ENCODE data around the gene DTNB.
"Not testable (repeated sequence)": the region's sequence is repeated elsewhere in the genome, so short reads cannot be mapped to it uniquely, and the experiment has no call there.

Gene DTNB

DNA sequence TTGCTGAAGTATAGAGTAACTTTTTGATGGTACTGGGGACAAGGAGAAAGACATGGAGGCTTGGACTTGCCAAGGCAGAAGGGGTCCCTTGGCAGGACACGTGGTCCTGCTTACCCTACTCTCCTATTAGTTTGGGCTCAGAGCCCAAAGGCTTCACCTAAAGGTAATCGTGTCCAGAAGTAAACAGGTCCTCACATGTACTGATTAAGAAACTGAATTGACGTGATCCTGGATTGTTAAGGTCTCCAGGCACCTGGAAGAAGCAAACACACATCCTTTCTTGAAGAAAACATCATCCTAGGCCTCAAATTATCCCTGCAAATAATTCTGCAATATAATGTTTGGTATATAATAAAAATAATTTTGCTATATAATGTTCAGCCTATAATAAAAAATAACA lies 50.0 kb downstream of the DTNB start:
- no peak for DNase-seq (ENCODE audit: low read depth)

DNA sequence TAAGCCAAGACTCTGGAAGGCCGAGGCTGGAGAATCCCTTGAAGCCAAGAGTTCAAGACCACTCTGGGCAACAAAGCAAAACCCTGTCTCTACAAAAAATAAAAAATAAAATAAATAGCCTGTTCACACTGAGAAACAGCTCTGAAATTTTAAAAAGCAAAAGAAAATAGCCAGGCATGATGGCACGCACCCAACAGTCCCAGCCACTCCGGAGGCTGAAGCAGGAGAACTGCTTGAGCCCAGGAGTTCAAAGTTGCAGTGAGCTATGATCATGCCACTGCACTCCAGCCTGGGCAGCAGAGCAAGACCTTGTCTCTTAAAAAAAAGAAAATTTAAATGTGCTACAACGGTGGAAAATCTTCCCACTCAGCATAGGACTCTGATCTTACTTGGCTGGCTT lies 52.7 kb downstream of the DTNB start:
- no peak for DNase-seq (ENCODE audit: low read depth)

DNA sequence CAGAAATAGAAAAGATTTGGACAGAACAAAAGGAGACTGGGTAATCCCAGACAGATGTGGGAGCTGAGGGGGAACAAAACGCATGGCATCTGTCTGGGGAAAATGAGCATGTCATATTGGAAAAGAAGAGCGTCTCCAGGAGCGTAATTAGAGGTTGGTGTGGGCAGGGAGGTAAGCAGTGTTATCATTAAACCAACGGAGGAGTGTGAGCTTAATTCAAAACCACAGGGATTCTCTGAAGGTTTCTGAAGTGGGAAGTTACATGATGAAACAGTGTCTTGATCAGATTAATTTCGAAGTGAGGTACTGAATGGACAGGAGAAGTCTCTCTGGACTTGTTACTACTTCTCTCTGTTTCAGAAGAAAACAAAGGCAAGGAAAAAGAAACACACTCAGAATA lies 53.3 kb downstream of the DTNB start:
- no peak for DNase-seq (ENCODE audit: low read depth)

DNA sequence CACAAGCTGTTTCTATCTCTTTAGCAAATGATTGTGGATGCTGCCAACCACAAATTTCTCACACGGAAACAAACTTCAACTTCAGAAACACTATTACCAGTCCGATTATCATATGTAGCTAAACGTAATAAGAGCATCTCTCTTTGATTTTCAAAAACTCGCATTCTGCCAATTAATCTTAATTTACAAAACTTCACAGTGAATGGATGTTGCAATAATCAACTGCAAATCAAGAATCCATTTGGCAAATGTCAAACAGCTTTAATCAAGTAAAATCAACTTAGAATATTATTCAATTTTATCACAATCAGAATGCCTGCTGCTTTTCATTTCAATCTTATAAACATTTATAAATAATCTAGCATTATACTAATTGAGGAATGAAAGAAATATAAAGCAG lies 54.2 kb downstream of the DTNB start:
- DNase-seq (ENCODE audit: low read depth) = no peak

DNA sequence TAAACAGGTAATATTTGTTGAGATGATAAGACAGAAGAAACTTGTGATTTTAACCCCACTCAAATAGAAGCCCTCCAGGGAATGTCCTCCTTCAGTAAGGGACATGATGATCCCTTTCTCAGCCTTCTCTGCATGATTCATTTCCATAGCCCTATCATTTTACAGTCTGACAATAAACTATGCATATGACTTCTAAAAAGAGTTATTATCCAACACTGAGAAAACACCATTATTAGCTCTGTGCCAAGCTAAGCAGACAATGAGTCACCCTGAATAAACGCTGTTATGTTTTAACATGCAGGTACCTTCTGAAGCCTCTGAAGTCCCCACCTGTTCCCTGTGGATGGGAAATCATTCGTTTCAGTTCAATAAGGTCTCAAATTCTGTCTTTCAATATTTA lies 54.7 kb downstream of the DTNB start:
- no peak for DNase-seq (ENCODE audit: low read depth)

DNA sequence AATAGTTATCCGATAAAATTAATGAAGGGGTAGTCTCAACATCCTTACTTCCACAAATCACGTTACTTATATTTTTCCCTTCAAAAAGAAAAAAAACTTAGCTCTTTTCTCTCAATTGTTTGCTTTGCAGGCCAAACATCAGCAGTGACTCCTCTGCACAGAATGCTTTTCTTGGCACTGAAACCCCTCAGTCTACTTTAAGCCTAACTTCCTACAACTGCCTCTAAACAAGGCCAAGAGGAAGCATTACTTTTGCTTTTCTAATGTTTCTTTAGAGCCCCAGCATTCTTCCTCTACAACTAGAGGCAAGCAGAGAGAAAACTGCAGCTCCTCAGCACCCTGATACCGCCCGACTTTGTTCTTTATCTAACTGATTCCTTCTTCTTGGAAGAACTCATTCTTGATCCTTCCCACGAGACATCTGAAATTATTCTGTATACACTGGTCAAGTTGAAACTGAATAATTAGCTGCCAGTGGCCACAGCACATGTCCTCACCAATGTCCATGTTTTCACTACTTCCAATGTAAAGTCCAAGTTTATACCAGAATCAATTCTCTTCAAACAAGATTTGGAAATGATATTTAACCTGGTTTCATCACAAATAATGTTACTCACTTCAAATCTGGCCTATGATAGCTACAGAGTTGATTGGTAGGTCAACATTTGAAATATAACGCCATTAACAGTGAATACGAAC lies 55.3 kb downstream of the DTNB start:
- DNase-seq (ENCODE audit: low read depth) = no peak

DNA sequence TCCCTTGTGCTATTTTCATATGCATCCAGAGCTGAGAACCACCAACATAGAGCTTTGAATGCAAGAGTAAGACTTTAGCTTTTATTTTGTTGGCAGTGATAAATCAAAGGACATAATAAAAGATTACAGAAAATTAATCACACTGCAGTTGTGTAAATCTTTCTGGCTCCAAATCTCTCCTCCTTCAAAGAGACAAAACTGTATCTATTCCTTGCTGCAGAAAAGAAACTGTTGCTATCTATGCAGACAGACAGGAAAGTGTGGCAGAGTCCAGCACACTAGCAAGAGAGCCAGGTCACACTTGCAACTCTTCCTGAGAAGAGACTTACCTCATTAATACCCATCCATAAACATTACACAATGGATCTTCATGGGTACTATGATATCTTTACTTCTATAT lies 57.5 kb downstream of the DTNB start:
- DNase-seq (ENCODE audit: low read depth) = no peak

DNA sequence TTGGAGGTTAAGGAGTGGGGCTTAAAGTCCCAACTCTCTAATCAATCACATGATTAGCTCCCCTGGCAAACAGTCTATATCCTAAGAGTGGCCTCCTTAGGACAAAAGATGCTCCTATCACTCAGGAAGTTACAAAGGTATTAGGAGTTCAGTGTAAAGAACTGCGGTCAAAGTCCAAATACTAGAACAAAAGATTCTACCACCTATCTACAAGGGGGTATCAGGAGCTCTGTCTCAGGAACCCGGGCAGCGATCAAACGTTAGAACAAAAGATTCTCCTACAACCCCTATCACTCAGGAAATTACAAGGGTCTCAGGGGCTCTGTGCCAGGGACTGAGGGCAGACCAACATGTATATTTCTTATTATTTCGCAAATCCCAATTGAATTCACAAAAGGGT lies 58.0 kb downstream of the DTNB start:
- DNase-seq (ENCODE audit: low read depth) = no peak

DNA sequence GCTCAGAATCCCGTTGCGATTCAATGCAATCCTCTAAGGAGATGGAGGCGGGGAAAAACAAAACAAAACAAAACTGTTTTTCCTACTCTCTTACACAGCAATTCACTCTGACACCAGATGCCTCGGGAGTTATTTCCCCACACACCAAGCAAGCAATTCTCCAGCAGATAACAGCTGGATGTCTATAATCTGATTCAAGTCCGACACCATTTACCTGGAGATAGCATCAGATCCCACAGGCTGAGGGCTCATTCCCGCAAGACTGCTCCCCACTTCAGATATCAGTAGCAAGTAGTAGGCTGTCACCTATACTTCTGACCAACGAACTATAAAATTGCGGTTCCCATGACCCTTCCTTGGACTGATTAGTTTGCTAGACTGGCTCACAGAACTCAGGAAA lies 58.7 kb downstream of the DTNB start:
- no peak for DNase-seq (ENCODE audit: low read depth)

DNA sequence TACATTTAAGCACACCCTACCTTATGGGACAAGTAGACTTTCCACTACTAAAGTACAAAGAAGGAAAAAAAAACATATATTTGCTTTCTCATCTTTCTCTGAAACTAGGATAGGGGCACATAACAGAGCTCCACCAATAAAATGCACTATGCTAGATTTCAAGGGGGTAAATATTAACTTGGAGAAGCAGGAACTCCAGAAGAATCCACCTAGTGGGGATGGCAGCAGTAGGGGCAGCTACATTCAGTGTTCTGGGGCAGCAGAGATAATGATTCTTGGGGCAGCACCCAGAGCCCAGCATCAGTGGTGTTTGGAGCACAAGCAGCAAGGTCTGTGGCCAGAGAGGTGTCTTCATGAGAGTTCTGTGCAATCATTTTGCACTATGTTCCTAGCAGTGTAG lies 64.7 kb downstream of the DTNB start:
- no peak for DNase-seq (ENCODE audit: low read depth)

DNA sequence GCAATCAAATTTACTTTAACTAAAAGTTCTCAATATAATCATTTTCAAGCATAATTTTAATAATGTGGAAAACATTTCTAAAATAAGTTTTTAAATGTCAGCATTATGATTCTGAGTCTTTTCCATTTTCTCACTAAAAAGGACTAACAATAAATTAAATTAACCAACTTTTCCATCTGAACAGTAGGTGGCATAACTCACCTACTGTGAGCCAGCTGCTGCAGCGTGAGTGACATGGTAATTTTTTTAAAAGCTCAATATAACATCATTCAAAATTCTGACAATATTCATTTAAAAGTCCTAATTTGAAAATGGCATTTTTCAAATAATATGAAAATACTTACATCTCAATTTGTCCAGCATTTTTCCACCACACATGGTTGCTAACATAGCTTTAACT lies 66.5 kb downstream of the DTNB start:
- DNase-seq (ENCODE audit: low read depth) = no peak

DNA sequence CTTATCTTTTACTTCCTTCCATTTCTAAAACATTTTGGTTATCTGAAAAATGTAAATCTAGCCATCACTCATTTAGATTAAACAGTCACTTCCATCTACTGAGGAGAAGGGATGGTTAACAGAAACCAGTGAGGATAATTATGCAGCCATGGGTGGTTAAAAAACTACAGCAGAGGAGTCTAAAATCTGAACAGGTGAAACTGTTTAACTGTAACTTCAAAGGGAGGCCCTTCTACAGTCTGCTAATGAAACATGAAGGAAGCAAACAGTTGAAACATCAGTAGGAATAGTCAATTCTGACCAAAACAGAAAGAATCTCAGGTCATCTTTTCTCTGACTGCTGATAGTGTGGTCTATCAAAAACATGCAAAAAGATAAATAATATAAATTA lies 71.0 kb downstream of the DTNB start:
- DNase-seq (ENCODE audit: low read depth) = no peak

DNA sequence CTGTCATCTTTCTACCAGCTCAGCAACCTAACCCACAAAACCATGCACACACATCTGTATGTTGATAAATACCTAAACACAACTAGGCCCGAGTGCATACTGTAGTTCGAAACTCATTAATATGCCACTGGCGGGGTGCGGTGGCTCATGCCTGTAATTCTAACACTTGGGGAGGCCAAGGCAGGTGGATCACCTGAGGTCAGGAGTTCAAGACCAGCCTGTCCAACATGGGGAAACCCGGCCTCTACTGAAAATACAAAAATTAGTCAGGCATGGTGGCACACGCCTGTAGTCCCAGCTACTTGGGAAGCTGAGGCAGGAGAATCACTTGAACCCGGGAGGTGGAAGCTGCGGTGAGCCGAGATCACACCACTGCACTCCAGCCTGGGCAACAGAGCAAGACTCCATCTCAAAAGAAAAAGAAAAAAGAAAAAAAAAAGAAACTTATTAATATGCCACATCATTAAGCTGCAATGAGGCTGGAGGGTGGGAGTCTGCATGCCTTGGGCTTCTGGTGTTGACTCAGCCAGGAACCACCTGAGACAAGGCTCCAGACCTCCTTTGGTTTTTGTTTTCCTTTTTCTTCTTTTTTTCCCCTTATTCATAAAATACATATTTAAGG lies 71.6 kb downstream of the DTNB start:
- not testable (repeated sequence) for DNase-seq (ENCODE audit: low read depth)

DNA sequence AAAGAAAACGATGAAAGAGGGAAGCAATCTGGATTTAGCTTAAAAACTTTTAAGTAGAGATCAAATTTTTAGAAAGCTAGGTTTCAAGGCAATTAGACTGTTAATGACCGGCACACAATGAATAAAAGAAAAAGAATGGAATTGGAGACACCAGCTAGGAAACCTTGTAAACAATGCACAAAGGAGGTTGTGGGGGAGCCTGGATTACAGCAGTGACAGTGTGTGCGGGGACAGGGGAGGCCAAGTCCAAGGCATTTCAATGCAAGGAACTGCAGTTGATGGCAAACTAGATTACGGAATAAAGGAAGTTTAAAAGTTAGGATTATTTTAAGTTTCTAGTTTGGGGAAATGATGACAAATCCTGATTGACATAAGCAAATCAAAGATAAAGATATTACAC lies 74.5 kb downstream of the DTNB start:
- no peak for DNase-seq (ENCODE audit: low read depth)

DNA sequence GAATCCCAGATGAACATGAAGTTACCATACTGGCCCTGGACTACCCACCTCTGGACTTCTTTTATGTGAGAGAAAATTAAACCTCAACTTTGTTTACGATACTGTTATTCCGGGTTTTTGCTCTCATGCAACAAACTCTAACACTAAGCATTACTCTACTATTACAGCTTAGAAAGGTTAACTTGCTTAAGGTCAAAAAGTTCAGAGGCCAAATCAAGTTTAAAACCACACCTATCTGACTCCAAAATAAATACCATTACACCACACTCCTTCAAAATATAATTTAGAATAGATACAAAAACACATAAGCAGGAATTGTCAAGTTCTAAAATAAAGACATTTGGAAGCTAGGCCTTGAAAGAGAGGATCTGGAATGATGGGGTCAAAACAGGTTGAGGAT lies 75.0 kb downstream of the DTNB start:
- DNase-seq (ENCODE audit: low read depth) = no peak

DNA sequence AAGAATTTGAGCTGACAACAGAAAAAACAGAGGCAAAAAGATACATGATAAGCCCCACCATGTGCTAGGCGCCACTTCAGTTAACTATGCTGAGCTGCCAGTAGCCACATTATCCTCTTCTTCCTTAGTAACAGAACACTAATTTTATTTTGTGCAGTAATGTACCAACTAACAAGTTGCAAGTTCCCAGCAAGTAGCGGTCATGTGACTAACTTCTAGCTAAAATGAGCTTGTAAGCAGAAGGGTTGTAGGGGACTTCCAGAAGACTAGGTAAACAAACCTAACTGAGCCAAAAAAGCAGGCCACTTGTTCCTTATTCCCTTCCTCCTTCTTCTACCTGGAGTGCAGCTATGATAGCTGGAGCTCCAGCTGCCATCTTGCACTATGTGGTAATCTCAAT lies 75.5 kb downstream of the DTNB start:
- DNase-seq (ENCODE audit: low read depth) = no peak

DNA sequence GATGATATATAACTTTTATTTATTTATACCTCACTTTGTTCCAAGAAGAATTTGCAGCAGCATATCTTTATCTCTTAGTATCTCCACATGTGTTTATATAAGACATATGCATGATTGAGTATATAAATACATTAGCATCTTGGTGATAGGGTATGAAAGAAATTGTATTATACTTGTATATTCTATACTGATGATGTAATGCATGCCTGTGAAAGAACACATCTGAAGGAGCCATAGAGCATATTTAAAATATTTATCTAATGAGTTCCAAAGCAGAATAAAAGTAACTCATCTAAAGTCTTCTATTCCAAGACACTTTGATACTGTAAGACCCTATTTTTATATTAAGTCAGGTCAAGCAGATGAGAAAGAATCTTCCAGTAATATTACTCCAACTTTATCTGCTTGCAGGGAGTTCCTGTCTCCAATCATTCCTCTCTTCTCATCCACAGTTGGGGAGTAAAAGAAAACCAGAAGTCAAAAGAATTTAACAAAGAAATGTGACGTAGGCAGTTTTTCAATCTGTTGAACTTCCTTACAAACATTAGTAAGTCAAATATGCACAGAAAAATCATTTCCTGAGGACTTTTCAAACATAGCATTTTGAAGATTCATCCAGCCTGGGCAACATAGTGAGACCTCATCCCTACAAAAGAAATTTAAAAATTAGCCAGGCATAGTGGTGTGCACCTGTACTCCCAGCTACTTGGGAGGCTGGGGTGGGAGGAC lies 76.7 kb downstream of the DTNB start:
- DNase-seq (ENCODE audit: low read depth) = no peak

DNA sequence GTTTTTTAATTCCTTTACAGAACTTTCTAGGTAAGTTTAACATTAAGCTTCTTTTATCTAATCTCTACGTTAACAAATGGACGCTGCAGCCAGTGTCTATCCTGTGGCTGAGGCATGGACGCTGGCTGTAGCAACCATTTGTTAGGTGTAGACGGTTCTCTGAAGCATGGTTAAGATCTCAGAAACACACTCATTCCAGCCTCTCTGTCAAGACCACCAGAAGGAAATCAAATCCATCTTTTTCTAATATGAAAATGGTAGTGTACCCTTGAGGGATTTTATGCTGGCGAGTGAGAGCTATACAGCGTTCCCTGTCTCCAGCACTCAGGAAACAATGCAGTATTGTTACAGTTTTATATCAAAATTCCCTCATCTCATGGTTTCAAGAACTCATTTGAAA lies 78.0 kb downstream of the DTNB start:
- no peak for DNase-seq (ENCODE audit: low read depth)

DNA sequence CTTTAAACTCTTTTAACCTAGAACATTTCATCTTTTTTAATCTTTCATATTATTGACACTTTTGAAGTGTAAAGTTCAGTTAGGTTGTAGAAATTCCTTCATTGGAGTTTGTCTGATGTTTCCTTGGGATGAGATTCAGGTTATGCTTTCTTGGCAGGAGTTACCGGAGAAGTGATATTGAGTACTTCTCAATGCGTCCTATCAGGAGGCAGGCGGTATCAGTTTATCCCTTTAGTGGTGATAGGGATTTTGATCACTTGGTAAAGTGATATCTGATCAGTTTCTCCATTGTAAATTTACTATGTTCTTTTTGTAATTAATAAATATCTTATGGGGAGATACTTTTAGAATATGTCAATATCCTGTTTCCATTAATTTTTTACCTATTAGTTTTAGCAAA lies 78.4 kb downstream of the DTNB start:
- no peak for DNase-seq (ENCODE audit: low read depth)

DNA sequence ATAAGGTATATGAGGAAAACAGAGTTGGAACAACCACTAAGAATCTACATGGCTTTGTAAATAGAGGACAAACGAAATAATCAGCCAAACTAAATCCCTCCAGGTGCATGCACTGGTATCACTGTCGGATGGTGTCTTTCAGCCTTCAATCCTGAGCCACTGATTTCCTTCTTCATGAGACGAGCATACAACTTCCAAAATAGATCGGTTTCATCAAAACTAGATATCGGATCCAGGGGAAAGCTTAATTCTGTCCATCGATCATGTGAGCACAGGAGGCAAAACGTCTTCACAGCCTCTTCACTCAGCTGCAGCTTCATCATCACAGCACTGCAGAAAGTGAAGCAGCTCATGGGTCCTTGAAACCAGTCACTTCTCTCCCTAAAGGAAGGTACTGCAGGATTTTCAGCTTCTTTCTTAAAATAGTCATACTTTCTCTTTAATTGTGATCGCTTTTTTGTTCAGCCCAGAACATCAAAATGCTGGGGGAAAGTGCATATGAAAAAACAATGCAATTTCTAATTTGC lies 80.5 kb downstream of the DTNB start:
- no peak for DNase-seq (ENCODE audit: low read depth)

DNA sequence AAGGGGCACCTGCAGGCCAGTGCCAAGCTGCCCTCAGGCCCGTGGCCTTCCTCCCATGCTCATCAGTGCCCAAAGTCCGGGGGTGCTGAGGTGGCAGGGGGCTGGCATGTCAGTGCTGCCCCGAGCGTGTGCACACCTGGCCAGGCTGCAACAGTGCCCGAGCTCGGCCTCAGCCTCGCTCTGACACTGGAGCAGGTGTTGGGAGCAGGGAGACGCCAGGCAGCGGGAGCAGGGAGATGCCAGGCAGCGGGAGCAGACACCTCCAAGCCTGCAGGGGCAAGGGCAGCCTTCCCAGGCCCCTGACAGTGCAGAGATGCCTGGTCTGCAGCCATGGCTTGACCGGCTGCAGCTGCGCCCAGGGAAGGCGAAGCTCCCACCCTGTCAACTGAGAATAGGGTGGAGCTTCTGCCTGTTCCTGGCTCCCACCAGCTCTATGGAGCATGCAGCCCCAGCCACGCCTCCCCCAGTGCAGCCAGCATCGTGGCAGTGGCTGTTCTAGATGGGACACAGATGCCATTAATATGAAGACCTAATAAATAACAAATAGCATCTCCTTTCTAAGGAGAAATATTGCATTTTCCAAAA lies 82.4 kb downstream of the DTNB start:
- no peak for DNase-seq (ENCODE audit: low read depth)

DNA sequence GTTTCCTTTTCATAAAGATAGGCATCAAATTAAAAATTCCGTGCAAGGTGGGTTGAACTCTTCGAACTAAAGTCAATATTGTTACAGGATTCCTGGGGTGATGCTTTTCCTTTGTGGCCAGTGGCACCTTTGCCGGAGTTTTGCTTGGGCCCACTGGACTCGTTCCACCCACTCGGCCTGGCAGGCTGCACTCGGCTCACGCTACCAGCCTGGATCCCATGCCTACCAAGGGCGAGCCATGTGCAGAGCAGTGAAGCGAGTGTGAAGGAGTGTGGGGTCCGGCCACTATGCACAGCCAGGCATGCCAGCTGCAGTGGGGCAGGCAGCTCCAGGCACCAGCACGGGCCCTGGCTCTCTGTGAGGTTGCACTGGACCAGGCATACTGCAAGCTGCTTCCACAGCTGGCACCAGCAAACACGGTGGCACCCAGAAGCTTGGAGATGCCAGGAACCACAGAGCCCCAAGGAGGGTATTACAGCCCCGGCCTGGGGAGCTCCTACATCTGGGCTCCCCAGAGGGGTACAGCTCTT lies 83.6 kb downstream of the DTNB start:
- no peak for DNase-seq (ENCODE audit: low read depth)

DNA sequence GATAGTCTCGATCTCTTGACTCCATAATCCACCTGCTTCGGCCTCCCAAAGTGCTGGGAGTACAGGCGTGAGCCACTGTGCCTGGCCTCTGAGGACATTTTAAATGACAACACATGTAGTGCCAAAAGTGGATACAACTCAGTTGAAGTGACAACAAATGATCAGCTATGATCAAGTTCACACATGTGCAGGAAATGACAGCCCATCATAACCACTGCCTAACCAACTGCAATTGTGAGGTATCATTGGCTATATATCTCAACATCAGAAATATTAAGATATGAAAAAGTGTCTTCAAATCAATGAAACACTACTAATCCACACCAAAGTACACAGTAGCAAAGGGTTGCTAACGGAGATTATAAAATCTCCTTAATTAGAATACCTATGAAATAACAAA lies 84.8 kb downstream of the DTNB start:
- no peak for DNase-seq (ENCODE audit: low read depth)
